TTC549 (cell line): ENCODE measurements around the gene WDR7.

Experiments used
- FAIRE-seq: peaks from 2 replicates; lab custom pipeline; 2012; peaks lifted over from hg19 to GRCh38; lab: Jason Lieb, UNC

WDR7 gene

DNA sequence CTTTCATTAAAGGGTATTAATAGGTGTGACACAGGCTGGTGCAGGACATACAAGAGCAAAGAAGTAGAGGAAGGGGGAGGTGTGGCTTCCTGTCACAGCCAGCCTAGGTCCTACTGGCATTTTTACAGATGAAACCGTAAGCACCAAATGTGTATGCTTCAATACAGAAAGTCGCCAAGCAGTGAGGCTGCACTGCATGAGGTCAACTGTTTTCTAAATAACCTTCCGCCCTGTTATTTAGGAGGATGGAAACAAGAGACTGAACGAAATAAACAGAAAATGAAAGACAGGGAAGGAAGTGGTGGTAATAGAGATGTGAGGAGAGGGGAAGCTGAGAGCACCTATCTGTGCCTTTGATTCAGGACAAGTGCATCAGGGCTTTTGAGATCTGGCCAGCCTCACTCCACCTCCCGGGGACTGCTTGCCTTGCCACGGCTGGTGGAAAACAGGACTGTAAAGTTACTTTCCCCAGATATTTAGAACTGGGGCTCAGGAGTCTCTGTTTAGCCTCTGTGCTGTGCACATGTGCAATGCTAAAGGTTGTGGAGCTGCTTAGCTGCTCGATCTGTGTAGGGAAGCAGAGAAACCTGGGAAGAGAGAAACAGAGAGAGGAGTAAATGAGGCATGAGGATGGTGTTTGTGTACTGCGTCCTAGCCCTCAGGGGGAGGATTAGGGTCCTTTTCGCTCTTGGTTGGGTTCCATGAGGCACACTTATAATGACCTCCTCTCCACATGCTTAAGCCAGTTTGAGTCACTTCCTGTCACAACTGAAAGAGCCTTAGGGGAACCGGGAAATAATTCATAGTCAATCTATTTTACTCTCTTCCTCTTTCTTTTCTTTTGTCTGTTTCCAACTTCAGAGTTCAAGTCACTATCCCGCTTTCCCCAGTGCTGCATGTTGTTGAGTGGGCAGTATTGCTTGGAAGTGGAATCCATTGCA lies 433.4 kb downstream of the WDR7 start:
- FAIRE-seq: no peak

DNA sequence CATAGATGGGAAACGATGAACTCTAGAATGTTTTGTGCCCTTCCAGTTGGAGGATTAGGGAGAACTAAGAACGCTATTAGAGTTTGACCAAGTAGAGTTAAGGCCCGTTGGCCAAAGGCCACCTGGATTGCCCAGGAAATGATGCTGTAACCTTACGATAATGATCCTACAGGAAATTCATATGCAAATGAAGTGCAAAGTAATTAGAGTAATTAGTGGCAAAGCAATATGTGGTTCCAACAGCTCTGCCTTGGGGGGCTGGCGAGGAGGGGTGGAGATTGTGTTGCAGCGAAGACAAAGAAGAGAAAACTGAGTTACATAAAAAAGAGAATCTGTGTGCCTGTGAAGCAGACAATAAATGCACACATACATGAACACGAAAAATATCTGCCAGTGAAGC lies 434.2 kb downstream of the WDR7 start:
- no peak for FAIRE-seq

DNA sequence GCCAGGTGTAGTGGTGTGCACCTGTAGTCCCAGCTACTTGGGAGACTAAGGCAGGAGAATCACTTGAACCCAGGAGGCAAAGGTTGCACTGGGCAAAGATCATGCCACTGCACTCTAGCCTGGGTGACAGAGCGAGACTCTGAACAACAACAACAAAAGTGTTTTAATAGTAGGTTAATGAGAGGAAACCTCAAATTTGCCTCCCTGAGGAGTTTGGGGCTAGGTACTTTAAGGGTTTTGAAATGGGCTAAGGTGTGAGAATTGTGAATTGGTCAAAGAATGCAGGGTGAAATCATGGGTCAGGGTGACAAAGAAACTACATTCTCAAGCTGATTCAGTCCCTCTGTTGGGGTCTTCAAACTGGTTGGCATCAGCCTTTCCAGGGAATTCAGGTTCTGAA lies 435.0 kb downstream of the WDR7 start:
- FAIRE-seq: no peak
